IMR-90 (cell line): ENCODE data around the gene NAMPT. TPM values are rescaled to one million over a fixed set of nuclear protein-coding genes. Genes with fewer than 3 reads are reported as not detected.

Experiments
- ATAC-seq: fragments of 200-7000 bp; cut with Tn5 transposase; 2 replicates; pipeline ENCODE4 v1.9.1; 2020; ENCODE audit warnings: low read depth, mild to moderate bottlenecking, moderate library complexity
- BruUV-seq: library from RNA; stranded (reverse); fragments of 400-500 nt; replicated peaks from 2 replicates; lab custom pipeline; 2021; lab: Mats Ljungman, UMichigan
- CTCF ChIA-PET: fragments of 300-600 bp; formaldehyde crosslinking; extraction: SDS; loops from one replicate; lab custom pipeline; 2021; ENCODE audit warnings: antibody characterized with exemption; lab: Yijun Ruan, JAX
- POLR2A ChIA-PET: fragments of 300-600 bp; sonication (Branson Sonifier 250); formaldehyde crosslinking; loops from one replicate; lab custom pipeline; 2022; ENCODE audit warnings: antibody characterized with exemption; ENCODE audit not compliant: unreplicated experiment; lab: Charles Lee
- DNase-seq: peaks from one replicate; pipeline ENCODE4 v3.0.0; 2013
- H2AFZ ChIP-seq: replicated peaks from 2 replicates; pipeline ENCODE3; 2013; ENCODE audit warnings: low read length, mild to moderate bottlenecking; ENCODE audit not compliant: poor library complexity
- H2AK5ac ChIP-seq: 2 replicates; pipeline ENCODE4 v1.6.1; 2013; ENCODE audit warnings: low read depth, low read length, inconsistent platforms
- H2AK9ac ChIP-seq: replicated peaks from 2 replicates; pipeline ENCODE3; 2013; ENCODE audit warnings: mild to moderate bottlenecking, low read depth, low read length, moderate library complexity; ENCODE audit not compliant: poor library complexity
- H2BK120ac ChIP-seq: 2 replicates; pipeline ENCODE4 v1.6.1; 2013; ENCODE audit warnings: low read depth, low read length, inconsistent platforms
- H2BK15ac ChIP-seq: 3 replicates; pipeline ENCODE4 v1.6.1; 2013; ENCODE audit warnings: low read depth, low read length, inconsistent platforms
- H2BK20ac ChIP-seq: 2 replicates; pipeline ENCODE4 v1.6.1; 2013; ENCODE audit warnings: low read depth, mild to moderate bottlenecking, inconsistent platforms, low read length, moderate library complexity
- H2BK5ac ChIP-seq: 2 replicates; pipeline ENCODE4 v1.6.1; 2013; ENCODE audit warnings: mild to moderate bottlenecking, low read depth, low read length, inconsistent platforms; ENCODE audit not compliant: poor library complexity, severe bottlenecking
- H3K14ac ChIP-seq: replicated peaks from 2 replicates; pipeline ENCODE4 v1.6.1; 2013; ENCODE audit warnings: low read depth, low read length, inconsistent platforms
- H3K18ac ChIP-seq: 2 replicates; pipeline ENCODE4 v1.6.1; 2013; ENCODE audit warnings: low read depth, low read length, control low read depth
- H3K23ac ChIP-seq: 2 replicates; pipeline ENCODE4 v1.6.1; 2013; ENCODE audit warnings: low read depth, low read length, inconsistent platforms
- H3K27ac ChIP-seq: 2 replicates; pipeline ENCODE4 v1.5.1; 2013; ENCODE audit warnings: mild to moderate bottlenecking, control low read depth, low read length; ENCODE audit not compliant: insufficient read depth
- H3K27me3 ChIP-seq: 2 replicates; pipeline ENCODE4 v1.6.1; 2013; ENCODE audit warnings: low read length; ENCODE audit not compliant: control insufficient read depth, insufficient read depth
- H3K36me3 ChIP-seq: 2 replicates; pipeline ENCODE4 v1.6.1; 2013; ENCODE audit warnings: low read length, mixed read lengths; ENCODE audit not compliant: control insufficient read depth, insufficient read depth
- H3K4ac ChIP-seq: 2 replicates; pipeline ENCODE4 v1.6.1; 2013; ENCODE audit warnings: low read depth, low read length, inconsistent platforms
- H3K4me1 ChIP-seq: 2 replicates; pipeline ENCODE4 v1.6.1; 2013; ENCODE audit warnings: low read length, mixed read lengths; ENCODE audit not compliant: control insufficient read depth, insufficient read depth
- H3K4me2 ChIP-seq: 2 replicates; pipeline ENCODE4 v1.6.1; 2013; ENCODE audit warnings: low read depth, mild to moderate bottlenecking, control low read depth, low read length, moderate library complexity
- H3K4me3 ChIP-seq: 2 replicates; pipeline ENCODE4 v1.5.1; 2013; ENCODE audit warnings: low read depth, mild to moderate bottlenecking, control low read depth, low read length, moderate library complexity; ENCODE audit not compliant: insufficient read depth
- H3K56ac ChIP-seq: 2 replicates; pipeline ENCODE4 v1.6.1; 2013; ENCODE audit warnings: low read length, inconsistent platforms; ENCODE audit not compliant: insufficient read depth; ENCODE audit errors: extremely low read depth
- H3K79me1 ChIP-seq, 2 experiments: 2 replicates each; pipeline ENCODE4 v1.6.1; 2013; ENCODE audit warnings: low read length in 2 of 2, inconsistent platforms in 1 of 2, low read depth in 1 of 2
- H3K9ac ChIP-seq: 2 replicates; pipeline ENCODE4 v1.6.1; 2013; ENCODE audit warnings: low read depth, low read length, control low read depth
- H3K9me1 ChIP-seq: 2 replicates; pipeline ENCODE4 v1.6.1; 2013; ENCODE audit warnings: low read length, inconsistent platforms; ENCODE audit not compliant: insufficient read depth
- H3K9me3 ChIP-seq: 2 replicates; pipeline ENCODE4 v1.6.1; 2013; ENCODE audit warnings: low read length; ENCODE audit not compliant: control insufficient read depth, insufficient read depth
- H4K20me1 ChIP-seq: 2 replicates; pipeline ENCODE4 v1.6.1; 2013; ENCODE audit warnings: low read length, inconsistent platforms; ENCODE audit not compliant: insufficient read depth
- H4K5ac ChIP-seq: 2 replicates; pipeline ENCODE4 v1.6.1; 2013; ENCODE audit warnings: mild to moderate bottlenecking, low read depth, low read length, control low read depth
- H4K8ac ChIP-seq, 2 experiments: 2 replicates each; pipeline ENCODE4 v1.6.1; 2013; ENCODE audit warnings: low read depth in 2 of 2, low read length in 2 of 2, control low read depth in 1 of 2, inconsistent platforms in 1 of 2
- H4K91ac ChIP-seq: 2 replicates; pipeline ENCODE4 v1.6.1; 2013; ENCODE audit warnings: low read depth, low read length, inconsistent platforms; ENCODE audit not compliant: insufficient read depth
- BHLHE40 ChIP-seq: fragments of 150-350 bp; IDR thresholded peaks from 2 replicates; pipeline ENCODE4 v1.6.1; 2016; ENCODE audit warnings: mild to moderate bottlenecking, low read depth, low read length
- CEBPB ChIP-seq: IDR thresholded peaks from 2 replicates; pipeline ENCODE4 v1.6.1; 2012; ENCODE audit warnings: low read depth, low read length, improper control_type of control experiment
- CHD1 ChIP-seq: IDR thresholded peaks from 2 replicates; pipeline ENCODE4 v1.6.1; 2012; ENCODE audit warnings: low read depth, low read length, improper control_type of control experiment
- FOS ChIP-seq: fragments of 150-350 bp; IDR thresholded peaks from 2 replicates; pipeline ENCODE4 v1.6.1; 2016; ENCODE audit warnings: low read depth, low read length
- MAFK ChIP-seq: IDR thresholded peaks from 2 replicates; pipeline ENCODE4 v1.6.1; 2012; ENCODE audit warnings: low read depth, low read length, improper control_type of control experiment
- MAZ ChIP-seq: IDR thresholded peaks from 2 replicates; pipeline ENCODE4 v1.6.1; 2012; ENCODE audit warnings: low read depth, mild to moderate bottlenecking, low read length, improper control_type of control experiment, moderate library complexity, borderline replicate concordance
- MXI1 ChIP-seq: IDR thresholded peaks from 2 replicates; pipeline ENCODE4 v1.6.1; 2012; ENCODE audit warnings: low read depth, mild to moderate bottlenecking, low read length, moderate library complexity, borderline replicate concordance
- NFE2L2 ChIP-seq: fragments of 150-350 bp; IDR thresholded peaks from 2 replicates; pipeline ENCODE4 v1.6.1; 2016; ENCODE audit warnings: low read depth, mild to moderate bottlenecking, low read length
- POLR2A ChIP-seq: IDR thresholded peaks from 2 replicates; pipeline ENCODE4 v1.6.1; 2012; ENCODE audit warnings: mild to moderate bottlenecking, low read depth, low read length
- RAD21 ChIP-seq: IDR thresholded peaks from 2 replicates; pipeline ENCODE4 v1.6.1; 2012; ENCODE audit warnings: low read length, improper control_type of control experiment
- RCOR1 ChIP-seq: IDR thresholded peaks from 2 replicates; pipeline ENCODE4 v1.6.1; 2012; ENCODE audit warnings: mild to moderate bottlenecking, low read length, improper control_type of control experiment; ENCODE audit not compliant: insufficient replicate concordance
- RFX5 ChIP-seq: IDR thresholded peaks from 2 replicates; pipeline ENCODE4 v1.8.0; 2012; ENCODE audit warnings: low read depth, mild to moderate bottlenecking, low read length, moderate library complexity
- SMC3 ChIP-seq: fragments of 150-350 bp; IDR thresholded peaks from 2 replicates; pipeline ENCODE4 v1.6.1; 2016; ENCODE audit warnings: low read depth, mild to moderate bottlenecking, antibody characterized with exemption, low read length, moderate library complexity
- WGBS, 2 experiments: methylation state at CpG; one replicate each; pipeline versions ENCODE4 v1.1.5 to v1.1.7; 2013; ENCODE audit warnings: missing lambda C conversion rate in 2 of 2; ENCODE audit not compliant: insufficient read length in 1 of 2; ENCODE audit errors: extremely low coverage in 2 of 2; 5-methylcytosine and 5-hydroxymethylcytosine counted together
- dilution Hi-C: fragments of 300-500 bp; cut with HindIII; formaldehyde crosslinking; loops from one replicate; pipeline ENCODE4 v1.14.3; 2018; ENCODE audit warnings: low sequenced_read_pairs; ENCODE audit not compliant: unreplicated experiment
- in situ Hi-C: fragments of 300-500 bp; cut with MboI; formaldehyde crosslinking; loops from 3 replicates; pipeline ENCODE4 v1.14.3; 2019; ENCODE audit warnings: low sequenced_read_pairs, inconsistent platforms, mixed read lengths
- intact Hi-C: fragments of 100-400 bp; cut with micrococcal nuclease; formaldehyde crosslinking; loops from 2 replicates; pipeline ENCODE4 v1.10.0; 2022
- polyA plus RNA-seq, 3 experiments: library from polyadenylated mRNA; depleted of rRNA; stranded (reverse); fragments of >200 nt; gene quantifications; 2 replicates each; pipeline ENCODE4 v1.2.3, GENCODE V29; 2012; ENCODE audit warnings: low replicate concordance in 1 of 3
- total RNA-seq: library from RNA; depleted of rRNA; stranded (reverse); fragments of >200 nt; gene quantifications from 2 replicates; pipeline ENCODE4 v1.2.3, GENCODE V29; 2012
- TF ChIP-seq, protein P1 (sequence below): fragments of 150-350 bp; IDR thresholded peaks from 2 replicates; pipeline ENCODE4 v1.6.1; 2017; ENCODE audit warnings: mild to moderate bottlenecking, antibody characterized with exemption, low read length, low read depth
- TF ChIP-seq, protein P2 (sequence below): fragments of 150-350 bp; IDR thresholded peaks from 2 replicates; pipeline ENCODE4 v1.6.1; 2016; ENCODE audit warnings: low read depth, mild to moderate bottlenecking, low read length, moderate library complexity, borderline replicate concordance
- TF ChIP-seq, protein P3 (sequence below): conservative IDR thresholded peaks from 2 replicates; pipeline ENCODE4 v1.5.1; 2012; ENCODE audit warnings: mild to moderate bottlenecking, low read depth, low read length, improper control_type of control experiment

The NAMPT gene
- total and polyA plus RNA-seq, 2 of the 4 experiments (the other 2 are of a cell fraction): 13.3 to 31.7 TPM

DNA sequence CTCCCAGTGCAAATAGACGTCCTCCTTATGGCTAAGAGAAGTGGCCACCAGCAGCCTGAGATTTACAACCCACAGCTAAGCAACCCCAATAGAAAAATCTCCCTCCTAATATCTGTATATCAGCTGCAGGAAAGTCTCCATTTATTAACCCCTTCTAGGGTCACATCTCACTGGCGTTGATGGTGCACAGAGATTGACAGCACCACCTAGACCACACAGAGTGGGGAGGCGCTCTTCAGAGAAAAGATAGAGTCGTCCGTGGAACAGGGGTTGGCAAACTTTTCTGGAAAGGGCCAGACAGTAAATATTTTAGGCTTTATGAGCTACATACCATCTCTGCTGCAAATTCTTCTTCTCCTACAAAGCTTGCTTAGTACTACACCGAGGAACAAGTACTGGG is 60.0 kb downstream of the NAMPT start:
- intact Hi-C loops: no loop called here
- no peak for ATAC-seq
- H3K9me1 ChIP-seq: no peaks in the 10 kb centered on the region
- no peak overlapping the region for H3K14ac ChIP-seq
- H3K9ac ChIP-seq: no peak overlapping the region
- H2AK9ac ChIP-seq: no peak overlapping the region
- CTCF ChIA-PET: no interaction called here
- no peaks in the 10 kb centered on the region for H3K4me1 ChIP-seq
- no peaks in the 10 kb centered on the region for H4K20me1 ChIP-seq
- H2AK5ac ChIP-seq: no peak overlapping the region
- no peak overlapping the region for H3K23ac ChIP-seq
- no peak overlapping the region; the same call in 1 of the 2 replicates for H4K91ac ChIP-seq
- no peak overlapping the region for H4K5ac ChIP-seq
- TF ChIP-seq NFE2L2 (no peak), RFX5 (no peak), POLR2A (no peak), MXI1 (no peak), RCOR1 (no peak), RAD21 (no peak), CHD1 (no peak), SMC3 (no peak), BHLHE40 (no peak), FOS (no peak), CEBPB (no peak), MAFK (no peak), MAZ (no peak)
- TF ChIP-seq, protein P1, sequence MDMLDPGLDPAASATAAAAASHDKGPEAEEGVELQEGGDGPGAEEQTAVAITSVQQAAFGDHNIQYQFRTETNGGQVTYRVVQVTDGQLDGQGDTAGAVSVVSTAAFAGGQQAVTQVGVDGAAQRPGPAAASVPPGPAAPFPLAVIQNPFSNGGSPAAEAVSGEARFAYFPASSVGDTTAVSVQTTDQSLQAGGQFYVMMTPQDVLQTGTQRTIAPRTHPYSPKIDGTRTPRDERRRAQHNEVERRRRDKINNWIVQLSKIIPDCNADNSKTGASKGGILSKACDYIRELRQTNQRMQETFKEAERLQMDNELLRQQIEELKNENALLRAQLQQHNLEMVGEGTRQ: no peak
- TF ChIP-seq, protein P2, sequence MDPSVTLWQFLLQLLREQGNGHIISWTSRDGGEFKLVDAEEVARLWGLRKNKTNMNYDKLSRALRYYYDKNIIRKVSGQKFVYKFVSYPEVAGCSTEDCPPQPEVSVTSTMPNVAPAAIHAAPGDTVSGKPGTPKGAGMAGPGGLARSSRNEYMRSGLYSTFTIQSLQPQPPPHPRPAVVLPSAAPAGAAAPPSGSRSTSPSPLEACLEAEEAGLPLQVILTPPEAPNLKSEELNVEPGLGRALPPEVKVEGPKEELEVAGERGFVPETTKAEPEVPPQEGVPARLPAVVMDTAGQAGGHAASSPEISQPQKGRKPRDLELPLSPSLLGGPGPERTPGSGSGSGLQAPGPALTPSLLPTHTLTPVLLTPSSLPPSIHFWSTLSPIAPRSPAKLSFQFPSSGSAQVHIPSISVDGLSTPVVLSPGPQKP: no peak
- TF ChIP-seq, protein P3, sequence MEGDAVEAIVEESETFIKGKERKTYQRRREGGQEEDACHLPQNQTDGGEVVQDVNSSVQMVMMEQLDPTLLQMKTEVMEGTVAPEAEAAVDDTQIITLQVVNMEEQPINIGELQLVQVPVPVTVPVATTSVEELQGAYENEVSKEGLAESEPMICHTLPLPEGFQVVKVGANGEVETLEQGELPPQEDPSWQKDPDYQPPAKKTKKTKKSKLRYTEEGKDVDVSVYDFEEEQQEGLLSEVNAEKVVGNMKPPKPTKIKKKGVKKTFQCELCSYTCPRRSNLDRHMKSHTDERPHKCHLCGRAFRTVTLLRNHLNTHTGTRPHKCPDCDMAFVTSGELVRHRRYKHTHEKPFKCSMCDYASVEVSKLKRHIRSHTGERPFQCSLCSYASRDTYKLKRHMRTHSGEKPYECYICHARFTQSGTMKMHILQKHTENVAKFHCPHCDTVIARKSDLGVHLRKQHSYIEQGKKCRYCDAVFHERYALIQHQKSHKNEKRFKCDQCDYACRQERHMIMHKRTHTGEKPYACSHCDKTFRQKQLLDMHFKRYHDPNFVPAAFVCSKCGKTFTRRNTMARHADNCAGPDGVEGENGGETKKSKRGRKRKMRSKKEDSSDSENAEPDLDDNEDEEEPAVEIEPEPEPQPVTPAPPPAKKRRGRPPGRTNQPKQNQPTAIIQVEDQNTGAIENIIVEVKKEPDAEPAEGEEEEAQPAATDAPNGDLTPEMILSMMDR: no peak
- H2AFZ ChIP-seq: no peak overlapping the region
- no peak overlapping the region for H3K4me2 ChIP-seq
- H3K56ac ChIP-seq: no peak overlapping the region; the same call in 1 of the 2 replicates
- H2BK120ac ChIP-seq: no peak overlapping the region
- no peak overlapping the region for H3K4ac ChIP-seq
- POLR2A ChIA-PET: no interaction called here
- no peak overlapping the region; the same call in 2 of the 3 replicates for H2BK15ac ChIP-seq
- no peak for DNase-seq
- H4K8ac ChIP-seq: no peak overlapping the region
- no peaks in the 10 kb centered on the region for H3K36me3 ChIP-seq
- peaks cover 2% of the 10 kb centered on the region; the same call in 1 of the 2 replicates for H3K27me3 ChIP-seq
- no peak overlapping the region for H2BK5ac ChIP-seq
- WGBS, 2 experiments: no CpG with 5 or more reads among the region's 6 CpGs
- H3K27ac ChIP-seq: no peak overlapping the region
- BruUV-seq: no TSS peak
- in situ Hi-C loops: no loop called here
- dilution Hi-C loops: no loop called here
- no peak overlapping the region for H2BK20ac ChIP-seq
- H3K9me3 ChIP-seq: no peaks in the 10 kb centered on the region
- H3K18ac ChIP-seq: no peak overlapping the region
- no peak overlapping the region for H3K4me3 ChIP-seq
- no peaks in the 10 kb centered on the region for H3K79me1 ChIP-seq
